GM18505 (cell line): ENCODE results near the gene ABCD1.

Experiments
- ATAC-seq: cut with Tn5 transposase; IDR thresholded peaks from one replicate; pipeline ENCODE4 v1.9.1; 2021; ENCODE audit not compliant: unreplicated experiment
- POLR2A ChIP-seq: IDR thresholded peaks from 4 replicates; pipeline ENCODE4 v1.6.1; 2011; ENCODE audit warnings: borderline replicate concordance; ENCODE audit not compliant: insufficient read depth, insufficient read length; ENCODE audit errors: extremely low read depth

Gene ABCD1

DNA sequence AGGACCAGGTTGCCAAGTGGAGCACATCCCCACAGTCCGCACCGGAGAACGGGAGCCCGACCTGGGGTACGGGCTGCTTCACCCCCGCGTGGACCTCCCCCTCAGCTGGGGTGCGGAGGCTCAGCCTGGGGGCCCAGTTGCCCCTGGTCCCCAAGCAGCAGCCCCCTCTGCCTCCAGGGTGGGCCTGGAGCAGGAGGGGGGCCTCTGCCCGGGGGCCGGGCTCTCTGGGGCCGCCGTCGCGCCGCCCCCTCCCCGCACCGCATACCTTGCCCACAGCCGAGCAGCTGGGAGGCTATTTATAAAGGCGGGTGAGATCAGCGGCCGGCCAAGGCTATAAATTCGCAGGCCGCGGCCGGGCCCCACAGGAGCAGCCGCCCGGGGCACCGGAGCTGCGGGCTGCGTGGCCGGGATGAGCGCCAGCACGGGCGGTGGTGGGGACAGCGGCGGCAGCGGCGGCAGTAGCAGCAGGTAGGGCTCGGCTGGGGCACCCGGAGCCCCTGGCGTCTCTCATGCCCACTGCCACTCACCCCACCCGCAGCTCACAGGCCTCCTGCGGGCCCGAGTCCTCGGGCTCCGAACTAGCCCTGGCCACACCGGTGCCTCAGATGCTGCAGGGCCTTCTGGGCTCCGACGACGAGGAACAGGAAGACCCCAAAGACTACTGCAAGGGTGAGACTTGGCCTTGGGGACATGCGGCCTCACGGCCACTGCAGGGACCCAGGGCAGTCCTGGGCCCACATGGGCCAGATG is 56.2 kb downstream of the ABCD1 start, which contains the start of gene SRPK3:
SRPK3 (plus strand) TSS at position 364 of the 750 bp plus-strand sequence; CDS start at position 410, 46 bp downstream.
- TF ChIP-seq POLR2A = no peak
- no peak for ATAC-seq

DNA sequence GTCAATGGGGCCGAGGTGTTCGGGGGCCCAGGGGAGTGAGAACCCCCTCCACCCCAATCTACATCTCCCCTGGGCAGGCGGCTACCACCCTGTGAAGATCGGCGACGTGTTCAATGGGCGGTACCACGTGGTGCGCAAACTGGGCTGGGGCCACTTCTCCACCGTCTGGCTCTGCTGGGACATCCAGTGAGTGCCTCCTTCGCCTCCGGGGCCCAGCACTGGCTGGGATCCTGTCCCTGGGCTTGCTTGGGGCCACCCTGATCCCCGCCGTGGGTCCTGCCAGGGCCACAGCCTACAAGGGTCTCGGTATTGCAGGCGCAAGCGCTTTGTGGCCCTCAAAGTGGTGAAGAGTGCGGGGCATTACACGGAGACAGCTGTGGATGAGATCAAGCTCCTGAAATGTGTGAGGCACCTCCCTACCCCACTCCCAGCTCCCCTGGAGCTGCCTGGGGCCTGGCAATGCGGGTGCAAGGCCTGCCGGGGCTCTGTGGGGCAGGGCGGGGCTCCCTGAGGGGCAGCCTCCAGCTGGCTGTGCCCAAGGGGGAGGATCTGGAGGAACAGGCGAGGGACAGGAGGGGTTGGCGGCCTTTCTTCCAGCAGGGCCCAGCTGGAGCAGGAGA is 56.9 kb downstream of the ABCD1 start:
- no peak for ATAC-seq
- no peak for TF ChIP-seq POLR2A

DNA sequence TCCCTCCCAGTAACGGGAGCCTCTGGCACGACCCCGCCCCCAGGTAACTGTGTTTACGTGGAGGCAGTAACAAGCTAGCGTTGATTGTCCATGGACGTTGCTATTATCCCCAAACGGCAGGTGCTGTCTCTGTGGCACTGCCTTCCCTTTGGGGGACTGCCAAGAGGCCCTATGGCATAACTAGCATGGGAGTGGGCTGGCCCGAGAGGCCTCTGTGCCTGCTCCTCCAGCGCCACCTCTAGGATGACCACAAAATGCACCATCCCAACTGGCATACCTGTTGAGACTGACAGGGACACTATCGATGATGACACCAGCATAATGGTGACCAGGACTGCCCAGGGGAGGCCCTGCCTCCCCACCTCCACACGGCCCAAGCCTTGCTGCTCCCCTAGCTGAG is 57.7 kb downstream of the ABCD1 start:
- no peak for TF ChIP-seq POLR2A
- no peak for ATAC-seq

DNA sequence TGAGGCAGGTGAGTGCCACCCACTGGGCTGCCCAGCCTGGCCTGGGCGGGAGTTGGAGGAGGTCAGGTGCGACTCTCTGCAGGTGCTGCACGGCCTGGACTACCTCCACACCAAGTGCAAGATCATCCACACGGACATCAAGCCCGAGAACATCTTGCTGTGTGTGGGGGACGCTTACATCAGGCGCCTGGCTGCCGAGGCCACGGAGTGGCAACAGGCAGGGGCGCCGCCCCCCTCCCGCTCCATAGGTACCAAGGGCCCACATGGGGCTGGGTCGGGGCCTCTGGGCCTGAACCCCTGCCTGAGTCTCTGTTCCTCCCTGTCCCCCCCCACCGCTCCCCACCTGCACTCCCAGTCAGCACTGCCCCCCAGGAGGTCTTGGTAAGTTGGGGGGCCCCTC is 58.2 kb downstream of the ABCD1 start:
- TF ChIP-seq POLR2A = no peak
- ATAC-seq = no peak

DNA sequence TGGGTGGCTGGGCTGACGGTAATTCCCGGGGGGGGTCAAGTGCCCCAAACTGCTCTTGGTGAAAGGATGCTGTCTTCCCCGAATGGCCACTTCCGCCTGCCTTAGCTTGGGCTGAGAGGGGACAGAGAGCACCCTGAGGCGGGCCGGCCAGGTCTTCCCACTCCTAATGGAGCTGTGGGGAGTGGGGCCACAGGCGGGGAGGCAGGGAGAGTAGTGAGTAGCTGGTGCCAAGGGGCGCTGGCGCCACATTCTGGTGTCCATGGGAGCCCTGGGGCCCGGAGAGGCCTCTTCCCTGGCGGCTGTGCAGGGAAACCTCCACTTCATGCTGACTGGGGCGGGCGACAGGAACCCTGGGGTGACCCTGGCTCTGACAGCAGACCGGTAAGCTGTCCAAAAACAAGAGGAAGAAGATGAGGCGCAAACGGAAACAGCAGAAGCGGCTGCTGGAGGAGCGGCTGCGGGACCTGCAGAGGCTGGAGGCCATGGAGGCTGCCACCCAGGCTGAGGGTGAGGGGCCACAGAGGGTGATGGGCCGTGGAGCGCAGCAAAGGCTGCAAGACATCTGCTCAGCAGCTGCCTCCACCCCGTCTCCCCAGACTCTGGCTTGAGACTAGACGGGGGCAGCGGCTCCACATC is 58.8 kb downstream of the ABCD1 start:
- ATAC-seq = no peak
- TF ChIP-seq POLR2A = no peak

DNA sequence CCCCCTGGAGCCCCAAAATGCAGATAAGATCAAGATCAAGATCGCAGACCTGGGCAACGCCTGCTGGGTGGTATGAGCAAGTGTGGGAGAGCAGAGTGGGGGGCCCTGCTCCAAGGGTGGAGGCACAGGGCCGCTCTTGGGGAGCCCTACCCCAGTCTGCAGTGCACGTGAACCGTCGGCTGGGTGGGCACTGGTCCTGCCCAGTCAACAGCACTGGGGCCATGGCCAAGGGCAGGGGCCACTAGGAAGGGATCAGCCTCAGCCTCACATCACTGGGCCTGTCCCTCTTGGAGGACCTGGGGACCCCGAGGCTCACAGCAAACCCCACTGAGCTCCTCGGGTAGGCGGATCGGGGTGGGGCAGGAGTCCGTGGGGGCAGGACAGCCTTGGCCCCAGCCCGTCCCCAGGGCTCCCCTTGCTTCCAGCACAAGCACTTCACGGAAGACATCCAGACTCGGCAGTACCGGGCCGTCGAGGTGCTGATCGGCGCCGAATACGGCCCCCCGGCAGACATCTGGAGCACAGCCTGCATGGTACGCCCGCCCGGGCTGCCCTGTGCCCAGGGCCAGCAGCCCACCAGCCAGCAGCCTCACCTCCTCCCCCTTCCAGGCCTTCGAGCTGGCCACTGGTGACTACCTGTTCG is 59.8 kb downstream of the ABCD1 start:
- ATAC-seq = no peak
- no peak for TF ChIP-seq POLR2A

DNA sequence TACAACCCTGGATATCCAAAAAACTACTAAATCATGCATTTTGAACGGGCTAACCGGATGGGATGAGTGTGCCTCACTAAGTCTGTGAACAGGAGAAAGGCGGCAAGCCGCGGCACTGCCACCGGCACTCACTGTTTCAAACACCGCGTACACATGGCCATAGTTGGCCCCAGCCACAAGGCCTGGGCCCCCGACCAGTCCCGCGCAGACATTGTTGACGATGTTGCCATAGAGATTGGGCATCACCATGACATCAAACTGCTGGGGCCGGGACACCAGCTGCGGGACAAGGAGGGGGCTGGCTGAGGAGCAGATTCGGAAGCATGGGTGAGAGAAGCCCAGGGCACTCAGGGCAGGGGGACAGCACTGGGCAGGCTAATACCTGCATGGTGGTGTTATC is 62.0 kb downstream of the ABCD1 start:
- no peak for ATAC-seq
- TF ChIP-seq POLR2A = no peak

DNA sequence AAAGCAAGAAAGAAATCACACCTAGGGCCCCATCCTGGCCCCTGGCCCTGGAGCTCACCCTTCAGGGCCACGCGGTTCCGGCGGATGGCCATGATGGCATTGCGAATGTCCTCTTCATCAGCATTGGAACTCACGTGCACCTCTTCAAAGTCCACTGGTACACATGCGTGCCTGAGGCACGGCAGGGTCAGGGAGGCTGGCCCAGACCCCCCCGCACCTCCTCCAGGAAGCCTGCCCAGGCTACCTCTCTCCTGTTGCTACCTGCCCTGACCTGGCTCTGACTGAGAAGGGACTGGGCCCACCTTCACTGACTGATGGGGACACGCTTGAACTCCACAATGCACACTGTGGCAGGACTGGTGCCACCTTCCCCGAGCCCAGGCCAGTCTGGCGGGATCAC is 65.0 kb downstream of the ABCD1 start:
- ATAC-seq = no peak
- TF ChIP-seq POLR2A = no peak

DNA sequence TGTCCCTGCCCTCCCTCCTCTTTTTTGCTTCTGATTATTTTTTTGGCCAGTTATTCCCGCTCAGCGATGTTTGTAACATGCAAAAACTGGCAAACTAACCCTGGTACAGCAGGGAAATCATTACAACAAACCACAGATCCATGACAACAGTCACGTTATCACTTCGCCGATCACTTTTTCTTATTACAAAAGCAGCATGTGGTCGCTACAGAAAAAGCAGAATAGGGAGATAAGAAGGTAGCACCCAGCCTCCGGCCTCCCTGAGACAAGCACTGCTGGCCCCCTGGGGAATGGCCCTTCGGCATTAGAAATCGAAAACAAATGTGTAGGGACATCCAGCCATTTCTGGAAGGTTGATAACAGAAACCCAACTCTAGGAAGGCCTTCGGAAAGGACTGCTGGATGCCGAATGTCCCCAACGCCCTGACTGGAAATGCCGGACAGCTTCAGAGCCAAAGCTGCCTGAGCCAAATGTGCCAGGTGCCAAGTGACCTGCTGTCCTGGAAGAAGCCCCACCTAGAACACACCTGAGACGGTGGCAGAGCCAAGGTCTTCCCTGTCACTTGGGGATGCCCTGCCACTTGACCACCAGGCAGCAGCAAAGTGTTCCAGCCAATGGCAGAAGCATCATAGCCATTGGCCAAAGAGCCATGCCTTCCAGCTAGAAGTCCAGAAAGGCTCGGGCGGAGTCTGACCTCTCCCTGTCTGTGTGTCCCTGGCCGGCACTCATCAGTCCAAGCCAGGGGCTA is 66.6 kb downstream of the ABCD1 start:
- no peak for TF ChIP-seq POLR2A
- no peak for ATAC-seq

DNA sequence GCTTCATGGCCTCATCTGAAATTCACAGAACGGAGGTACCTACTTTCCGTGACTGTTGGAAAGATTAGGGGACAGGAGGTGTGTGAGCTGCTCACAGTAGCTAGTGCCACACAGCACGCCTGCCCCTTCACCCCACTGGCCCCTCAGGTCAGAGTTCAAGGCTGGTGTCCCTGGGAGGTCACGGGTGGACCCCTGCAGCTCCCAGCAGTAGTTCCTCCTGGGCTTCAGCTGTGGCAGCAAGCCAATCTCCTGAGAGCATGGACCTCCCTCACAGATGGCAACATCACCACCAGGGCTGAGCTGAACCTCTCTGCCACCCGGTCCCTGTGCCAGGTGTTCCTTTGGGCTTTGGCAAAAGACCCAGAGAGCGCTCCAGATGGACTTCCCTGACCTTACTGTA is 67.7 kb downstream of the ABCD1 start:
- ATAC-seq = no peak
- TF ChIP-seq POLR2A = no peak

DNA sequence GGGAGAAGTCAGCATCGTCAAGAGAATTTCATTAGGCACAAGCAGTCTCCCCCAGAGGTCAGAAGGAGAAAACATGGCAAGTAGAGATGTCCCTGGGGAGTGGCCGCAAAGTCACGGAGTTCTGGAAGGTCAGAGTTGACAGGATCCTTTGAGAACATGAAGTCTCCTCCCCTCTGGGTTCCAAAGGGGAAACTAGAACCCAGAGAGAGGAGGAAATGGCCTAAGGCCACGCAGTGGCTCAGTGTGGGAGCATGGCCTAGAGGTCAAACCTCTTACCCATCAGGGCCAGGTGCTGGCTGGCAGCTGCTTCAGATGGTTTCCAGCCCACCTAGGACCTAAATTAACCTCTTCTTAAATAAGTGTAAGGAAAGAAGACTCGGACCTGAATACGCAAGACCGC is 68.6 kb downstream of the ABCD1 start:
- no peak for ATAC-seq

More for the DNA sequence above, 68.6 kb downstream of the ABCD1 start:
- TF ChIP-seq POLR2A = no peak
